Activated CD4-positive, alpha-beta memory T cell treated with anti-CD3 and anti-CD28 coated beads, Interleukin-2, amount 10 ng/mL, durations not matched to agents 7 days and 5 days (primary cell): ENCODE data around the gene TMEM183A. TPM values are rescaled to one million over a fixed set of nuclear protein-coding genes. Genes with fewer than 3 reads are reported as not detected.
A peak's percentile ranks its signal among the peaks of the same experiment; 100 is the strongest.

Source experiments
- CTCF ChIA-PET: fragments of 350-600 bp; sonication (Branson Sonifier 250); formaldehyde crosslinking; loops from one replicate; lab custom pipeline; 2021; ENCODE audit warnings: antibody characterized with exemption, inconsistent platforms; lab: Charles Lee
- POLR2A ChIA-PET: fragments of 350-600 bp; sonication (Branson Sonifier 250); formaldehyde crosslinking; loops from one replicate; lab custom pipeline; 2021; ENCODE audit warnings: antibody characterized with exemption; lab: Charles Lee
- DNase-seq: peaks from one replicate; pipeline ENCODE4 v3.0.0-alpha.2; 2020
- H3K27ac Mint-ChIP-seq: one replicate; pipeline ENCODE4 v1.8.0; 2021; ENCODE audit warnings: mild to moderate bottlenecking, mixed read lengths
- H3K27me3 Mint-ChIP-seq: one replicate; pipeline ENCODE4 v1.8.0; 2021; ENCODE audit warnings: mixed read lengths
- H3K36me3 Mint-ChIP-seq: one replicate; pipeline ENCODE4 v1.8.0; 2021; ENCODE audit warnings: low read depth, mixed read lengths
- H3K4me1 Mint-ChIP-seq: one replicate; pipeline ENCODE4 v1.8.0; 2021; ENCODE audit warnings: mixed read lengths
- H3K4me3 Mint-ChIP-seq: one replicate; pipeline ENCODE4 v1.8.0; 2021; ENCODE audit warnings: mild to moderate bottlenecking, mixed read lengths
- H3K9me3 Mint-ChIP-seq: one replicate; pipeline ENCODE4 v1.8.0; 2021; ENCODE audit warnings: mixed read lengths
- total RNA-seq, 2 experiments: library from RNA; stranded (reverse); gene quantifications; one replicate each; pipeline ENCODE4 v1.2.3, GENCODE V29; 2021

The TMEM183A gene, protein sequence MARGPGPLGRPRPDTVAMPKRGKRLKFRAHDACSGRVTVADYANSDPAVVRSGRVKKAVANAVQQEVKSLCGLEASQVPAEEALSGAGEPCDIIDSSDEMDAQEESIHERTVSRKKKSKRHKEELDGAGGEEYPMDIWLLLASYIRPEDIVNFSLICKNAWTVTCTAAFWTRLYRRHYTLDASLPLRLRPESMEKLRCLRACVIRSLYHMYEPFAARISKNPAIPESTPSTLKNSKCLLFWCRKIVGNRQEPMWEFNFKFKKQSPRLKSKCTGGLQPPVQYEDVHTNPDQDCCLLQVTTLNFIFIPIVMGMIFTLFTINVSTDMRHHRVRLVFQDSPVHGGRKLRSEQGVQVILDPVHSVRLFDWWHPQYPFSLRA
- 10 to 100 TPM; 69.1 to 72.6 TPM for total RNA-seq

DNA sequence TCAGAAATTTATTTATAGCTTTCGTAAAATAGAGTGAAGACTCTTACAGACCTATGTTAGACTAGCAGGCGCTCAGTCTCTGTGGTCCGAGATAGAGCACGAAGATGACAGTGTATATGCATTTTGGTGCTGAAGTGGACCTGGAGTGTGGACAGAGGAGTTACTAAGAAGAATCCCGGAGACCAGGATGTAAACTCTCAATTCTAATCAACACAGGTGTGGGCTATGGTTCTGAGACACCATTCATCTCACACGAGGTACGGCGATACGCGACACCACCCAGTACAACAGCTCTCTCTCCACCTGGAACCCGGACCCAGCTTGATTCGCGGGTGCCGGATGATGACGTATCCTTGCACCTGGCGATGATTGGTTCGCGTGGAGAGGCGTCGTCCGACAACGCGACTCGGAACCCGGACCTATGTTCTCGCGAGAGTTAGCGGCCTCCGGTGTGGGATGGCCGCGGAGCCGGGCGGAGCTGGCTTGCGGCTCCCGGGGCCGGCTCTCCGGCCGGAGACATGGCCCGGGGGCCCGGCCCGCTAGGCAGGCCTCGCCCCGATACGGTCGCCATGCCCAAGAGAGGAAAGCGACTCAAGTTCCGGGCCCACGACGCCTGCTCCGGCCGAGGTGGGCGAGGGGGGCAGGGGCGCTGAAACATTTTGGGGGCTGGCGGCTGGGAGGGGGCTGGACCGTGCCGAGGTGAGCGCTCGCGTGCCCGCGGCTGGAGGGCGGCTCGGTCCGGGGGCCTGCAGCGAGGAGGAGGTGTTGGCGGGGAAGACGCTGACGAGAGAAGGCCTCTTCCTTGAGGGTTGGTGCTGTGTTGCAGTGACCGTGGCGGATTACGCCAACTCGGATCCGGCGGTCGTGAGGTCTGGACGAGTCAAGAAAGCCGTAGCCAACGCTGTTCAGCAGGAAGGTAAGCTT is at the start of gene TMEM183A:
Gene TMEM183A (plus strand): TSS at position 427 of the 924 bp plus-strand sequence. CDS start 92 bp downstream, at position 519.
- peaks cover 29% of the 10 kb centered on the region for H3K36me3 Mint-ChIP-seq
- H3K27me3 Mint-ChIP-seq = no peaks in the 10 kb centered on the region
- CTCF ChIA-PET = interaction anchor here (0.6 to 4.6 kb wide), 13 partner anchors 8 to 452 kb away, joined by 3 to 16 read pairs (median 4); partner anchors contain the start of gene RABIF
- peak within 1 kb of the TSS; percentile 92 for H3K4me3 Mint-ChIP-seq
- peak within 1 kb of the TSS; percentile 97 for H3K27ac Mint-ChIP-seq
- POLR2A ChIA-PET = interaction anchor here (0.6 to 3.2 kb wide), 37 partner anchors 8 to 1177 kb away, joined by 3 to 31 read pairs (median 4); partner anchors contain the start of genes CYB5R1, KDM5B, KLHL12 and PPFIA4
- peak; percentile 97 for DNase-seq
- H3K9me3 Mint-ChIP-seq = no peaks in the 10 kb centered on the region
- H3K4me1 Mint-ChIP-seq = peaks cover 33% of the 10 kb centered on the region

DNA sequence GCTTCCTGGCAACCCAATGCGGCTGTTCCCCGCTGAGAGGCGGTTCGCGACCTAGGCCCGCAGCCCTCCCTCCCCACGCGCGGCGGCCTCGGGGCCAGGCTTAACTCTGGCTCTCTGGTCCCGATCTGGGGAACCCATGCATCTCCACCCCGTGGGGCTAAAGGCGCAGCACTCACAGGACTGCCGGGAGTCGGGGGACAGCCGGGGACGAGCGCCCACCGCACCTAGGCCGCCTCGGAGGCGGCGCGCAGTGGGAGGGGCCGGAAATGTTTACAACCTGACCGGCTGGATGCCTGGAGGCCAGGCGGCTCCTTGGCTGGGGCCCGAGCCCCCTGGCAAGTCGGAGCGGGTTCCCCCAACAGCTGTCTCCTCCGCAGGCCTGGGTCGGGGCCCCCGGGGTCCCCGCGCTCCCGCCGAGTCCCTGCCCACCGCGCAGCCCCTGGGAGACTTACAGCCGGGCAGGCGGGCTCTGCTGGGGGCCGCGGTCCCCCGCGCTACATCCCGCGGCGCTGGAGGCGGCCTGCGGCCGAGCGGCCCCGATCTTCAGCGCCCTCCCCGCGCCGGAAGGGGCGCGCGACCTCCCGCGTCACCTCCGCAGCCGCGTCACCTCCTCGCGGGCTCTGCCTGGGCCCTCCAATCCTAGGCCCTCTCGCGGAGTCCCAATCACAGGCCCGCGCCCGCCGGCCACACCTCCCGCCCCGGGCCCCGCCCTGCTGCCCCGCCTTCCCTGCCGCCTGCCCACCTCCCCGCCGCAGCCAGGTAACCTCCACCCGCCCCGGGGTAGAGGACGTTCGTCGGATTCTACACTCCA is 49.2 kb upstream of the TMEM183A start, which contains the start of gene ADIPOR1:
Gene ADIPOR1 (minus strand): TSS at position 580 of the 811 bp plus-strand sequence. CDS start 7,242 bp downstream, outside the sequence.
- Mint-ChIP-seq H3K27ac (peak within 1 kb of the TSS; percentile 79), H3K4me3 (peak within 1 kb of the TSS; percentile 74), H3K4me1 (peaks cover 48% of the 10 kb centered on the region), H3K27me3 (no peaks in the 10 kb centered on the region), H3K36me3 (peaks cover 15% of the 10 kb centered on the region), H3K9me3 (no peaks in the 10 kb centered on the region)
- ChIA-PET CTCF (no interaction called here), POLR2A (interaction anchor here (3.1 kb wide), 1 partner anchor 10 kb away, joined by 9 read pairs; the partner anchor contains the start of gene CYB5R1)
- peak; percentile 94 for DNase-seq

DNA sequence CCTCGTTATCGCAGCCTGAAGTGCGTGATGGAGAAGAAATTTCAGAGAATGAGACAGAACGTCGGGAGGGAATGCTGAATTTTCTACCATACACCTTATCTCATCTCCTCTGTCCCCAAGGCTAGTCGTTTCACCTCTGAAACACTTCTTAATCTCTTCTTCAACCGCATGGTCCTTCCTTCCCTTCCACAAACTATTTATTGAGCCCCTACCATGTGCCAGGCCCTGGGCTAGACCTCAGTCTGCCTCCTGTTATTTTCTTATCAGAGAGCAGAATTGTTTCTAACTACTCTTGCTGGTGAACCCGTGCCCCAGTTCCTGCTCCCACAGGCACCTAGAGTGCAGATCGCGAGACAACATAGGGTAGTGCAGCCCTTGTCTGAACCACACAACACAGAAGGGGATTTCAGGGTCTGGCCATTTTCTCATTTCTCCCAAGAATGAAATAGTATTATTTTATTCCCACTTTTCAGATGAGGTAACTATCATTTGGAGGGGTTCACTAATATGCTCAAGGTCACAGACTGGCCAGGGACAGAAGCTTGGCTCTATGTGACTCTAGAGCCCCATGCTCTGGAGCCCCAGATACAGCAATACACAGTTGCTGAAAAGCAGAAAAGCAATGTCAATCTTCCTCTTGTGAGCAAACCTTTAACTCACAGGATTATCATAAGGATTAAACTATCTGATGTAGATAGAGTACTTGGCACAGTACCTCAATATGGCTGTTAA is 48.5 kb upstream of the TMEM183A start:
- ChIA-PET CTCF (no interaction called here), POLR2A (interaction anchor here (3.1 kb wide), 1 partner anchor 9 kb away, joined by 9 read pairs; the partner anchor contains the start of gene CYB5R1)
- Mint-ChIP-seq H3K9me3 (no peaks in the 10 kb centered on the region), H3K27me3 (no peaks in the 10 kb centered on the region), H3K27ac (peak overlapping the region; percentile 73), H3K4me3 (peak overlapping the region; percentile 74), H3K36me3 (peaks cover 17% of the 10 kb centered on the region), H3K4me1 (peaks cover 41% of the 10 kb centered on the region)
- no peak for DNase-seq

DNA sequence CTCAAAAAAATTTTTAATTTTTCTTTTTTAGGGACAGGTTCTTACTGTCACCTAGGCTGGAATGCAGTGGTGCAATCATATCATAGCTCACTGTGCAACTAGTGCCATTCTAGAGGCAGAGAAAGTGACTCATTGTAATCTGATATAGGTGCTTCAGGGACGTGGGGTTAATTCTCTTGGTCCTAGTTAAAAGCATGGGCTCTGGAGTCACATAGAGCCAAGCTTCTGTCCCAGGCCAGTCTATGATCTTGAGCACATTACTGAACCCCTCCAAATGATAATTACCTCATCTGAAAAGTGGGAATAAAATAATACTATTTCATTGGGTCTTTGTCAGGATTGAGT is 47.9 kb upstream of the TMEM183A start:
- ChIA-PET POLR2A (interaction anchor here (3.1 kb wide), 1 partner anchor 8 kb away, joined by 9 read pairs; the partner anchor contains the start of gene CYB5R1), CTCF (no interaction called here)
- peaks cover 15% of the 10 kb centered on the region for H3K36me3 Mint-ChIP-seq
- H3K27me3 Mint-ChIP-seq = no peaks in the 10 kb centered on the region
- H3K9me3 Mint-ChIP-seq = no peaks in the 10 kb centered on the region
- H3K27ac Mint-ChIP-seq = no peak overlapping the region
- DNase-seq = no peak
- H3K4me3 Mint-ChIP-seq = no peak overlapping the region
- peaks cover 36% of the 10 kb centered on the region for H3K4me1 Mint-ChIP-seq

DNA sequence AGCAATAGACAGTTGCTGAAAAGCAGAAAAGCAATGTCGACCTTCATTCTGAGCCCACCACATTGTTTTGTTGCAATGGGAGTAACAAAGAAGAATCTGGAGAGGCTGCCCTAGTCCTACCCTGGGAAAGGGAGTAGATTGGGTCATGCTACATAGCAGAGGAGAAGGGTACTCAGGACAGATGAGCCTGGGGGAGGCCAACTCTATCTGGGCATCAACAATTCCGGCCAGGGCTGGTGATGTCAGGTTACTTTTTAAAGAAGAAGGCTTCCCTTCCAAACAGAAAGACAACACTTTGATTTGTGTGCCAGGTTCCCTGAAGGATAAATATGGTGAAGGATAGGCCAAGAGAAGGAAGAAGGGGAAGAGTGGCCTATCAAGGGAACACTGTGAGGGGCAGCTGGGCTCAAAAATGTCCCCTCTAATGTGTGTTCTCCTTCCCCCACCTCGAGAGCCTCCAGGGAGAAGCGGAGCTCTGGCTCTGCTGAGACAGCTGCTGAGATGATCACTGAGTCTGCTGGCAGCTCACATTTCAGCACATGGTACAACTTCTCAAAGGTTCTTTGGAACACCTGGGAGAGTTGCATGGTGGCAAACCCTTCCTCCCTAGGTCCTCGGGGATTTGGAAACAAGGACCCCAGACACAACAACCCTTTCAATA is 45.8 kb upstream of the TMEM183A start:
- Mint-ChIP-seq H3K4me1 (peaks cover 26% of the 10 kb centered on the region), H3K27me3 (no peaks in the 10 kb centered on the region), H3K36me3 (peaks cover 14% of the 10 kb centered on the region), H3K4me3 (no peak overlapping the region), H3K27ac (no peak overlapping the region), H3K9me3 (no peaks in the 10 kb centered on the region)
- ChIA-PET POLR2A (no interaction called here), CTCF (no interaction called here)
- DNase-seq = no peak

DNA sequence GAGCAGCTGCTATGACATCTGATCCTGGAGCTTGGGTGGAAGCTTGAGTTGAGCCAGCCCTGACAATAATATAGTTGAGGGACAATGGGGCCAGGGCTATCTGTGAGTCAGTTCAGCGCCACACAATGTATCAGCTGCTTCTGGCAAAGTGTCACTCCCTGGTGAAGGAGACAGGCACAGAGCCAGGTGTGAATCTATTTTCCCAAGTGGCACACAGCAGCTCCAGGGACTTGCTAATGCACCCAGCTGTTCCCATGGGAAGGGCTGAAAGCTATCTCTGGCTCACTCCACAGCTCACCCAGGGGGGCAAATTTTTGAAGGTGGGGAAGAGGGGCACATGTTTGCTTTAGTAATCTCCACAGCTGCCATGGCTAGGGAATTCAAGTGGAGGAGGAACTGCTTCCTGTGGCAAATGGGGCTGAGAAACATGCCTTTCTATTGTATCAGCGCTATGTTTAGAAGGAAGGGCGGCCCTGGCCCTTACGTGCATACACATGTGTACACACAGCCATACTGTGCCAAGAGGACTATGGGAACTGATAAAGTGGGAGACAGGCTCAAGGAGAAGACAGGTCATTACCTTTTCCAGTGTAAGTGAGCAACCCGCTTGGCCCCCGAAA is 42.3 kb upstream of the TMEM183A start:
- POLR2A ChIA-PET = interaction anchor here (1.1 to 5.1 kb wide), 2 partner anchors 42 to 77 kb away, joined by 5 to 31 read pairs; partner anchors contain the start of gene TMEM183A
- CTCF ChIA-PET = interaction anchor here (0.7 to 0.8 kb wide), 2 partner anchors 35 to 214 kb away, joined by 3 read pairs; no protein-coding TSS in a partner anchor

DNA sequence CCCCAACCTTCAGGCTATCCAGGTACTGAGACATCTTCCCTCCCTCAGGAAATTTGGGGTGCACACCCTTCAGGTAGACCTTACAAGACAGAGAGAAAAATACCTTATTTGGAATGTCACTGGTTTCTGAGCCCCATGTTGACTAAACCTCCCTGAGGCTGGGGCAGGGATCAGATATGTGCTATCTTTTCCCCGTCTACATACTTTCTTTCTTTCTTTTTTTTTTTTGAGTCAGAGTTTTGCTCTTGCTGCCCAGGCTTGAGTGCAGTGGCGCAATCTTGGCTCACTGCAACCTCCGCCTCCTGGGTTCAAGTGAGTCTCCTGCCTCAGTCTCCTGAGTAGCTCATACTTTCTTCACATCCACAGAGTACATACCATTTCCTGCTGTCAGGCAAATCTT is 41.8 kb upstream of the TMEM183A start:
- Mint-ChIP-seq H3K36me3 (peaks cover 11% of the 10 kb centered on the region), H3K27me3 (no peaks in the 10 kb centered on the region), H3K4me3 (no peak overlapping the region), H3K27ac (no peak overlapping the region), H3K9me3 (no peaks in the 10 kb centered on the region), H3K4me1 (peaks cover 29% of the 10 kb centered on the region)
- no peak for DNase-seq
- ChIA-PET CTCF (no interaction called here), POLR2A (interaction anchor here (1.5 to 5.1 kb wide), 2 partner anchors 38 to 42 kb away, joined by 4 to 31 read pairs; partner anchors contain the start of genes KLHL12 and TMEM183A)

More for the DNA sequence above, 42.3 kb upstream of the TMEM183A start:
- peaks cover 13% of the 10 kb centered on the region for H3K36me3 Mint-ChIP-seq
- H3K9me3 Mint-ChIP-seq = no peaks in the 10 kb centered on the region
- no peaks in the 10 kb centered on the region for H3K27me3 Mint-ChIP-seq
- no peak overlapping the region for H3K27ac Mint-ChIP-seq
- no peak for DNase-seq
- peaks cover 29% of the 10 kb centered on the region for H3K4me1 Mint-ChIP-seq
- H3K4me3 Mint-ChIP-seq = no peak overlapping the region

DNA sequence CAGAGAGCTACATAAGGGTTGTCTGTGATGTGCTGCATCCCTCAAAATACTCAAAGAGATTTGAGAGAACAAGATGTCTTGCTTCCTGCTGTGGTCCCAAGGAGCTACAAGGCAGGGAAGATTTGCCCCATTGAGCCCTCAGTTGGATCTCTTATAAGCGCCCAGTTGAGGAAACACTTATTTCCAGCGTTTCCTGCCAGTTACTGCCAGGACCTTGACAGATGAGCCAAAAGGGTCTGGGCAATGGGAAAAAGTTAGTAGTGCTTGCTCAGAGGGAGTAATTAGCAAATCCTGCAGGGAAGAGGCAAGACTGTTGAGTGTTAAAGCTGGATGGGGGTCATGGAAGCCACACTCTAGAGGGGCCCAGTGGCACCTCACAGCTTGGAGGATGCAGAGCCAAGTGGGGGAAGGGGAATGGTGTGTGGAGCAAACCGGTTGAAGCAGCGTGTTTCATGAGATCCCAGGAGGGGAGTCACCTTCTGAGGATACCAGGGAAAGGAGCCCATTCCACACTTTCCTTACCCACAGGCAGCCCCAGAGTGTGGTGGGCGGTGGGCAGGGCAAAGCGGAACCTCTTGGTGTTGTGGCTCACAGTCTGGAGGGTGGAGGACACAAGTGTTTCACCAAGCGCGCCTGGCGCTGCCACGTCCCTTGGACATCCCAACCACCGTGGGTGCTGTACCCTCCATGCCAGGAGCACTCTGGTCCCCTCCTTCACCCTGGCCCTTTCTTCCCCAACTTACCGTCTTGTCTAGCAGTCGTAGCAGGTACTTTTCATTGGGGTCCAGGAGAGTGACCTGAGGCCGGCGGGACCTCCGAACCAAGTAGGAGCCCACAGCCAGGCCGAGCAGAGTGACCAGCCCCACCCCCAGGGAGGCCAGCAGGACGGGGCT is 40.9 kb upstream of the TMEM183A start:
- H3K4me1 Mint-ChIP-seq = peaks cover 29% of the 10 kb centered on the region
- H3K27me3 Mint-ChIP-seq = no peaks in the 10 kb centered on the region
- H3K4me3 Mint-ChIP-seq = peak overlapping the region; percentile 68
- ChIA-PET POLR2A (interaction anchor here (1.4 to 5.1 kb wide), 3 partner anchors 14 to 41 kb away, joined by 4 to 31 read pairs (median 4); partner anchors contain the start of genes KLHL12 and TMEM183A), CTCF (no interaction called here)
- H3K9me3 Mint-ChIP-seq = no peaks in the 10 kb centered on the region
- H3K36me3 Mint-ChIP-seq = peaks cover 11% of the 10 kb centered on the region
- DNase-seq = no peak
- H3K27ac Mint-ChIP-seq = no peak overlapping the region

DNA sequence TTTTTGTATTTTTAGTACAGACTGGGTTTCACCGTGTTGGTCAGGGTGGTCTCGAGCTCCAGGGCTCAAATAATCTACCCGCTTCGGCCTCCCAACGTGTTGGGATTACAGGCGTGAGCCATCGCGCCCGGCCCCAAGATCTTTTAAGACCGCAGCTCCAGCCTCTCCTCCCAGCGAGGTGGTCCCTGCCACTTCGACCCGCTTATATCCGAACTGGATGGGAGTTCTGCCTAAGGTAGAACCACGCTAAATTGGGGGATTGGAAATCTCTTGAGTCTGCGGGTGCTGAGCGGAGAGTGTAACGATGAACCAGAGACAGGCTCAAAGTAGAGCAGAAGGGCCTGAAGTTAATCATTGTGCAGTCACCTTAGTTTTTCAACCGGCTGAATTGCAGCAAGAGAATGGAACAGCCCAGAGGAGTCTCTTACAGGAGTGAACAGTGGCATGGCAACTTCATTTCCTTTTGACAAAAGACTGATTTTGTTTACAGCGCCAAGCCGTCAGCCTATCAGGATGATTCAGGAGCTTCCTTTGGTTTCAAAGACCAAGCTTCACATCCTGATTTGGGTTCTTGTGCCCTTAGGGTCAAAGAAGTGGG is 39.4 kb upstream of the TMEM183A start:
- Mint-ChIP-seq H3K9me3 (no peaks in the 10 kb centered on the region), H3K27me3 (peaks cover 2% of the 10 kb centered on the region), H3K36me3 (peaks cover 8% of the 10 kb centered on the region), H3K4me3 (peak overlapping the region; percentile 79), H3K27ac (peak overlapping the region; percentile 87), H3K4me1 (peaks cover 29% of the 10 kb centered on the region)
- ChIA-PET POLR2A (interaction anchor here (0.6 to 5.1 kb wide), 12 partner anchors 9 to 162 kb away, joined by 3 to 31 read pairs (median 4); partner anchors contain the start of genes ADIPOR1, KLHL12, PPFIA4 and RABIF), CTCF (interaction anchor here (0.7 to 1.3 kb wide), 11 partner anchors 10 to 132 kb away, joined by 3 to 6 read pairs (median 4); partner anchors contain the start of genes KLHL12, PPFIA4, RABIF and TMEM183A)
- peak; percentile 48 for DNase-seq
